Left cardiac atrium (tissue), 4 donors: ENCODE results near the gene PCDHA1. TPM values are rescaled to one million over a fixed set of nuclear protein-coding genes. Genes with fewer than 3 reads are reported as not detected.
A peak's percentile ranks its signal among the peaks of the same experiment; 100 is the strongest.
"Not testable (repeated sequence)": the region's sequence is repeated elsewhere in the genome, so short reads cannot be mapped to it uniquely, and the experiment has no call there.

ENCODE experiments used
- ATAC-seq, 2 donors: fragments of 200-7000 bp; cut with Tn5 transposase; one replicate each; pipeline ENCODE4 v1.9.1; 2020; ENCODE audit warnings: mild to moderate bottlenecking in 2 of 2, moderate library complexity in 2 of 2
- DNase-seq: peaks from one replicate; pipeline ENCODE4 v3.0.0-alpha.2; 2020
- intact Hi-C, 2 donors: fragments of 100-400 bp; cut with DNase I; formaldehyde crosslinking; loops; one replicate each; pipeline versions ENCODE4 v1.14.1 to v1.15.1; 2022 to 2023
- total RNA-seq, 2 donors: library from RNA; stranded (reverse); fragmentation: NEBNext Ultra II Directional; extraction: Animal tissue kit (Norgen Biotek cat#: 25700); gene quantifications; one replicate each; pipeline ENCODE4 v1.2.1, GENCODE V29; 2021
- donor health status: DM: no; HTN: yes; CAD: no.
- donor health status: DM: no; HTN: yes; CAD: no; lungs with severe emphysema.
- donor health status: DM: yes; HTN: yes; CAD: no.
- donor health status: Dilated cardiomyopathy.

Gene PCDHA1
- total RNA-seq, 2 donors from 2014 or later, result not detected

DNA sequence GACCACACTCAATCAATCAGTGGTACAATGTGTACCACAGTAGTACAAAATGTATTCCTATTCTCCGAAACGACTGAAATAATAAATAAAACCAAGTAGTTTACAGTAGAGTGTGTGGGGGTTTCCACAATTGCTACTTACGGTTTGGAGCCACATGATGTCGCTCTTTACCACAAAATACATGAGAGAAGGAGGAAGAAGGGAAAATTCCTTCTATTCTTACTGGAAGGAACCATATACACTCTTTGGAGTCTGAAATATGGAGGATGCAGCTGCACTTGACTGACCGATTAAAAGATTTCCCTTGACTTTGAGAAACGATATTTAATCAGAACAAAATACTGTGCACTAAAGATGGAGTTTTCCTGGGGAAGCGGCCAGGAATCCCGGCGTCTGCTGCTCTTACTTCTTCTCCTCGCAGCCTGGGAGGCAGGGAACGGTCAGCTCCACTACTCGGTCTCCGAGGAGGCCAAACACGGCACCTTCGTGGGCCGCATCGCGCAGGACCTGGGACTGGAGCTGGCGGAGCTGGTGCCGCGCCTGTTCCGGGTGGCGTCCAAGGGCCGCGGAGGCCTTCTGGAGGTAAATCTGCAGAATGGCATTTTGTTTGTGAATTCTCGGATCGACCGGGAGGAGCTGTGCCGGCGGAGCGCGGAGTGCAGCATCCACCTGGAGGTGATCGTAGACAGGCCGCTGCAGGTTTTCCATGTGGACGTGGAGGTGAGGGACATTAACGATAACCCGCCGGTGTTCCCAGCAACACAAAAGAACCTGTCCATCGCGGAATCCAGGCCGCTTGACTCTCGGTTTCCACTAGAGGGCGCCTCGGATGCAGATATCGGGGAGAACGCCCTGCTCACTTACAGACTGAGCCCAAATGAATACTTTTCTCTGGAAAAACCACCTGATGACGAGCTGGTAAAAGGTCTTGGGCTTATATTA is 21.2 kb downstream of the PCDHA1 start, which contains the start of gene PCDHA4:
PCDHA4 (plus strand) TSS at position 235 of the 942 bp plus-strand sequence.
- DNase-seq (peak; percentile 49), ATAC-seq (peak; percentile 53 to 60)
- intact Hi-C loops, result no loop called here

GRCh38 chr5:140808241-140808888 is 22.4 kb downstream of the PCDHA1 start:
- intact Hi-C loops, result not testable (repeated sequence)

DNA sequence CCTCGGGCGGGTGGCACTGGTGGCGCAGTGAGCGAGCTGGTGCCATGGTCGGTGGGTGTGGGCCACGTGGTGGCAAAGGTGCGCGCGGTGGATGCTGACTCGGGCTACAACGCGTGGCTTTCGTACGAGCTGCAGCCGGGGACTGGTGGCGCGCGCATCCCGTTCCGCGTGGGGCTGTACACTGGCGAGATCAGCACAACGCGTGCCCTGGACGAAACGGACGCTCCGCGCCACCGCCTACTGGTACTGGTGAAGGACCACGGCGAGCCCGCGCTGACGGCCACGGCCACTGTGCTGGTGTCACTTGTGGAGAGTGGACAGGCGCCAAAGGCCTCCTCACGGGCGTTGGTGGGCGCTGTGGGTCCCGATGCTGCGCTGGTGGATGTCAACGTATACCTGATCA is 22.9 kb downstream of the PCDHA1 start:
- ATAC-seq (no peak), DNase-seq (no peak)
- intact Hi-C loops, result no loop called here

More at GRCh38 chr5:140808241-140808888, 22.4 kb downstream of the PCDHA1 start:
- DNase-seq, ATAC-seq: not testable (repeated sequence)

- DNase-seq (no peak), ATAC-seq (no peak)
- intact Hi-C loops, result no loop called here
Observed at GRCh38 chr5:140821375-140822280, 35.7 kb downstream of the PCDHA1 start, which contains the start of gene PCDHA5. Gene PCDHA5 (plus strand): TSS chr5:140821613.

DNA sequence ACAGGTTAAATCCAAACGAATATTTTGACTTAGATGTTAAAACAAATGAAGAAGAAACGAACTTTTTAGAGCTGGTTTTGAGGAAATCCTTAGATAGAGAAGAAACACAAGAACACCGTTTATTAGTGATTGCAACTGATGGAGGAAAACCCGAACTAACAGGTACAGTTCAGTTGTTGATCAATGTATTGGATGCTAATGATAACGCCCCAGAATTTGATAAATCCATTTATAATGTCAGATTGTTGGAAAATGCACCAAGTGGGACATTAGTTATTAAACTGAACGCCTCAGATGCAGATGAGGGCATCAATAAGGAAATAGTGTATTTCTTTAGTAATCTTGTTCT is 36.3 kb downstream of the PCDHA1 start:
- intact Hi-C loops, result no loop called here
- DNase-seq (no peak), ATAC-seq (no peak)

GRCh38 chr5:140822969-140823368 is 37.0 kb downstream of the PCDHA1 start:
- DNase-seq, intact Hi-C loops: not testable (repeated sequence)

GRCh38 chr5:140823475-140823874 is 37.5 kb downstream of the PCDHA1 start:
- ATAC-seq (no peak), DNase-seq (no peak)
- intact Hi-C loops, result no loop called here

More at GRCh38 chr5:140822969-140823368, 37.0 kb downstream of the PCDHA1 start:
- not testable (repeated sequence) for ATAC-seq

- no peak for ATAC-seq
- intact Hi-C loops, result no loop called here
- no peak for DNase-seq
Observed at GRCh38 chr5:140827704-140828361, 41.9 kb downstream of the PCDHA1 start, which contains the start of gene PCDHA6. Gene PCDHA6 (plus strand): TSS chr5:140827960. CDS start chr5:140828092, 132 bp downstream.

DNA sequence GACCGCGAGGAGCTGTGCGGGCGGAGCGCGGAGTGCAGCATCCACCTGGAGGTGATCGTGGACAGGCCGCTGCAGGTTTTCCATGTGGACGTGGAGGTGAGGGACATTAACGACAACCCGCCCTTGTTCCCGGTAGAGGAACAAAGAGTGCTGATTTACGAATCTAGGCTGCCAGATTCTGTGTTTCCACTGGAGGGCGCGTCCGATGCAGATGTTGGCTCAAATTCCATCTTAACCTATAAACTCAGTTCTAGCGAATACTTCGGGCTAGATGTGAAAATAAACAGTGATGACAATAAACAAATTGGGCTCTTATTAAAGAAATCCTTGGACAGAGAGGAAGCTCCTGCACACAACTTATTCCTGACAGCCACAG is 42.4 kb downstream of the PCDHA1 start:
- intact Hi-C loops, result no loop called here
- ATAC-seq, result no peak
- no peak for DNase-seq

GRCh38 chr5:140829511-140830501 is 43.9 kb downstream of the PCDHA1 start:
- DNase-seq, ATAC-seq, intact Hi-C loops: not testable (repeated sequence)

DNA sequence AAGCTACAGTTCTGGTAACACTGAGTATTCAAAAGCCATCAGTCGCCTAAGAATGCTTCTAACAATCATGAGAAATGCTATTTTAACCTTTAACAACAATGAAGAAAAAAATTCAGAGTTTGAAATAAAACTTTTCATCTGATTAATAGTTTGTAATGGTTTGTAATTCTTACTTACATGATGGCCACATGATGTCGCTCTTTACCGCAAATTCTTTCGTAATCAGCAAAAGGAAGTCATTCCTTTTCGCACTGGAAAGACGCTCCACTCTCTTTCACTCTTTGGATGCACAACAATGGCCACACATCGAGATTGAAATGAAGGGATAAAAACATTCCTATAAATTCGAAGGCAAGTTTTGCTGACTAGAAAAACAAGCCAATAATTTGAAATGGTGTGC is 48.1 kb downstream of the PCDHA1 start, which contains the start of gene PCDHA7:
PCDHA7 (plus strand) TSS at position 277 of the 400 bp plus-strand sequence; CDS start at position 392, 115 bp downstream.
- no peak for ATAC-seq
- no peak for DNase-seq

DNA sequence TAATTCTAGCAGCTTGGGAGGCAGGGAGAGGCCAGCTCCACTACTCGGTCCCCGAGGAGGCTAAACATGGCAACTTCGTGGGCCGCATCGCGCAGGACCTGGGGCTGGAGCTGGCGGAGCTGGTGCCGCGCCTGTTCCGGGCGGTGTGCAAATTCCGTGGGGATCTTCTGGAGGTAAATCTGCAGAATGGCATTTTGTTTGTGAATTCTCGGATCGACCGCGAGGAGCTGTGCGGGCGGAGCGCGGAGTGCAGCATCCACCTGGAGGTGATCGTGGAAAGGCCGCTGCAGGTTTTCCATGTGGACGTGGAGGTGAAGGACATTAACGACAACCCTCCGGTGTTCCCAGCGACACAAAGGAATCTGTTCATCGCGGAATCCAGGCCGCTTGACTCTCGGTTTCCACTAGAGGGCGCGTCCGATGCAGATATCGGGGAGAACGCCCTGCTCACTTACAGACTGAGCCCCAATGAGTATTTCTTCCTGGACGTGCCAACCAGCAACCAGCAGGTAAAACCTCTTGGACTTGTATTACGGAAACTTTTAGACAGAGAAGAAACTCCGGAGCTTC is 48.6 kb downstream of the PCDHA1 start:
- ATAC-seq, intact Hi-C loops, DNase-seq: not testable (repeated sequence)

More for the DNA sequence above, 48.1 kb downstream of the PCDHA1 start, which contains the start of gene PCDHA7:
- intact Hi-C loops, result no loop called here

DNA sequence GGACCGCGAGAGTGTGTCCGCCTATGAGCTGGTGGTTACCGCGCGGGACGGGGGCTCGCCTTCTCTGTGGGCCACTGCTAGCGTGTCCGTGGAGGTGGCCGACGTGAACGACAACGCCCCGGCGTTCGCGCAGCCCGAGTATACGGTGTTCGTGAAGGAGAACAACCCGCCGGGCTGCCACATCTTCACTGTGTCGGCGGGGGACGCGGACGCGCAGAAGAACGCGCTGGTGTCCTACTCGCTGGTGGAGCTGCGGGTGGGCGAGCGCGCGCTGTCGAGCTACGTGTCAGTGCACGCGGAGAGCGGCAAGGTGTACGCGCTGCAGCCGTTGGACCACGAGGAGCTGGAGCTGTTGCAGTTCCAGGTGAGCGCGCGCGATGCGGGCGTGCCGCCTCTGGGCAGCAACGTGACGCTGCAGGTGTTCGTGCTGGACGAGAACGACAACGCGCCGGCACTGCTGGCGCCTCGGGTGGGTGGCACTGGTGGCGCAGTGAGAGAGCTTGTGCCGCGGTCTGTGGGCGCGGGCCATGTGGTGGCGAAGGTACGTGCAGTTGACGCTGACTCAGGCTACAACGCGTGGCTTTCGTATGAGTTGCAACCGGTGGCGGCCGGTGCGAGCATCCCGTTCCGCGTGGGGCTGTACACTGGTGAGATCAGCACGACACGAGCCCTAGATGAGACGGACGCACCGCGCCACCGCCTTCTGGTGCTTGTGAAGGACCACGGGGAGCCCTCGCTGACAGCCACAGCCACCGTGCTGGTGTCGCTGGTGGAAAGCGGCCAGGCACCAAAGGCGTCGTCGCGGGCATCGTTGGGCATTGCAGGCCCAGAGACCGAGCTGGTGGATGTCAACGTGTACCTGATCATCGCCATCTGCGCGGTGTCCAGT is 49.9 kb downstream of the PCDHA1 start:
- intact Hi-C loops, result no loop called here
- ATAC-seq, result no peak
- DNase-seq, result no peak

- no peak for ATAC-seq
- intact Hi-C loops, result no loop called here
- DNase-seq, result no peak
Observed at GRCh38 chr5:140840978-140841962, 55.3 kb downstream of the PCDHA1 start, which contains the start of gene PCDHA8. Gene PCDHA8 (plus strand): TSS chr5:140841187. CDS start chr5:140841322, 135 bp downstream.
